Measurements from ENCODE around the gene RBFOX2.

Gene RBFOX2

GRCh38 chr22:36068776-36069344, 40.2 kb upstream of the RBFOX2 start:
- no peak for TF ChIP-seq CTCF (IDR thresholded peaks at IDR 0.05; ENCODE audit: insufficient read depth, missing control alignments)
- DNase-seq (ENCODE audit: insufficient read length, low spot score) (no peak), FAIRE-seq (no peak)

GRCh38 chr22:36067235-36067558, 38.6 kb upstream of the RBFOX2 start:
- no peak for DNase-seq (ENCODE audit: insufficient read length, low spot score)
- FAIRE-seq, result no peak
- TF ChIP-seq CTCF (IDR thresholded peaks at IDR 0.05; ENCODE audit: insufficient read depth, missing control alignments), result no peak

- no peak for DNase-seq (ENCODE audit: insufficient read length, low spot score)
Measured at GRCh38 chr22:36065775-36066544, 37.3 kb upstream of the RBFOX2 start.

GRCh38 chr22:36065462-36065774, 36.8 kb upstream of the RBFOX2 start:
- no peak for TF ChIP-seq CTCF (IDR thresholded peaks at IDR 0.05; ENCODE audit: insufficient read depth, missing control alignments)
- no peak for FAIRE-seq
- DNase-seq (ENCODE audit: insufficient read length, low spot score), result no peak

More at GRCh38 chr22:36065775-36066544, 37.3 kb upstream of the RBFOX2 start:
- peak; percentile 39 for TF ChIP-seq CTCF (IDR thresholded peaks at IDR 0.05; ENCODE audit: insufficient read depth, missing control alignments)
- no peak for FAIRE-seq

- FAIRE-seq (no peak), DNase-seq (ENCODE audit: insufficient read length, low spot score) (no peak)
- no peak for TF ChIP-seq CTCF (IDR thresholded peaks at IDR 0.05; ENCODE audit: insufficient read depth, missing control alignments)
Measured at GRCh38 chr22:36064358-36064757, 35.7 kb upstream of the RBFOX2 start.

- DNase-seq (ENCODE audit: insufficient read length, low spot score) (no peak), FAIRE-seq (no peak)
- no peak for TF ChIP-seq CTCF (IDR thresholded peaks at IDR 0.05; ENCODE audit: insufficient read depth, missing control alignments)
Measured at GRCh38 chr22:36056980-36057379, 28.4 kb upstream of the RBFOX2 start.

All from D721Med (cell line).